ENCODE data around the gene SCRT2. TPM values are rescaled to one million over a fixed set of nuclear protein-coding genes. Genes with fewer than 3 reads are reported as not detected.
"Not testable (repeated sequence)": the region's sequence is repeated elsewhere in the genome, so short reads cannot be mapped to it uniquely, and the experiment has no call there.

Gene SCRT2
- polyA plus RNA-seq, 1 of the 3 experiments (the other 2 are of a cell fraction) = not detected

- peaks cover 24% of the 10 kb centered on the region for H3F3A ChIP-seq (replicated peaks; ENCODE audit: insufficient read depth)
- H3K79me2 ChIP-seq (ENCODE audit: insufficient read depth) = peaks cover 10% of the 10 kb centered on the region; the same call in 1 of the 2 replicates
- CTCF ChIA-PET = interaction anchor here (0.6 to 7.8 kb wide), 63 partner anchors 9 to 289 kb away, joined by 3 to 150 read pairs (median 6); partner anchors contain the start of genes CSNK2A1, SCRT2 and TCF15
- peaks cover 0 to 3% of the 10 kb centered on the region in 2 experiments; a peak in 1 of 4 replicates for H3K4me1 ChIP-seq (ENCODE audit: control insufficient read depth in 1 of 2, insufficient read depth in 2 of 2, low read depth in 1 of 2, low read length in 1 of 2)
- peaks cover 15% of the 10 kb centered on the region; the same call in 1 of the 2 replicates for H4K20me1 ChIP-seq (ENCODE audit: insufficient read depth)
- no peaks in the 10 kb centered on the region for H3K9me2 ChIP-seq
- peaks cover 20 to 30% of the 10 kb centered on the region in 2 experiments for H3K36me3 ChIP-seq (replicated peaks in 1 of 2; ENCODE audit: control insufficient read depth in 1 of 2, insufficient read depth in 2 of 2, low read length in 1 of 2)
- H3K27me3 ChIP-seq (ENCODE audit: insufficient read depth) = no peaks in the 10 kb centered on the region
- H3K9me3 ChIP-seq = no peaks in the 10 kb centered on the region
- no peak overlapping the region for H3K4me2 ChIP-seq
- no peak for DNase-seq
- TF ChIP-seq MAX (IDR thresholded peaks at IDR 0.05; ENCODE audit: low read depth) (no peak), RFX5 (IDR thresholded peaks at IDR 0.05; ENCODE audit: low read length) (no peak), RXRA (IDR thresholded peaks at IDR 0.05; ENCODE audit: borderline replicate concordance, low read depth) (no peak), YY1 (IDR thresholded peaks at IDR 0.05; ENCODE audit: low read depth) (no peak), FOXJ3 (CRISPR knock-in tag; IDR thresholded peaks at IDR 0.05) (no peak), TCF12 (IDR thresholded peaks at IDR 0.05) (no peak), RAD21 (IDR thresholded peaks at IDR 0.05; ENCODE audit: low read length) (no peak)
- H3K27ac ChIP-seq (ENCODE audit: low read depth in 2 of 2, low read length in 1 of 2) = no peak overlapping the region
- 81% methylated on average over 11 of the region's 11 CpGs for WGBS (ENCODE audit: low lambda C conversion rate)
- H3K9ac ChIP-seq = no peak overlapping the region
- H2AFZ ChIP-seq (ENCODE audit: low read depth) = no peak overlapping the region
- POLR2A ChIA-PET = interaction anchor here (0.9 to 1.1 kb wide), 3 partner anchors 84 to 102 kb away, joined by 3 read pairs; no protein-coding TSS in a partner anchor
- H3K4me3 ChIP-seq (ENCODE audit: low read depth in 2 of 2, low read length in 1 of 2) = no peak overlapping the region
Measured at GRCh38 chr20:644692-645317, 30.8 kb downstream of the SCRT2 start.

GRCh38 chr20:642398-643174 lies 33.0 kb downstream of the SCRT2 start:
- Histone ChIP-seq H3K79me2 (ENCODE audit: insufficient read depth) (no peaks in the 10 kb centered on the region), H4K20me1 (ENCODE audit: insufficient read depth) (peaks cover 12% of the 10 kb centered on the region; the same call in 1 of the 2 replicates), H3K27ac (ENCODE audit: low read depth in 2 of 2, low read length in 1 of 2) (no peak overlapping the region), H3K27me3 (ENCODE audit: insufficient read depth) (no peaks in the 10 kb centered on the region), H3K4me3 (ENCODE audit: low read depth in 2 of 2, low read length in 1 of 2) (peak overlapping the region in 1 of 2 experiments; percentile 34; a peak in 2 of 4 replicates), H3F3A (replicated peaks; ENCODE audit: insufficient read depth) (peaks cover 24% of the 10 kb centered on the region), H3K36me3 (replicated peaks in 1 of 2; ENCODE audit: control insufficient read depth in 1 of 2, insufficient read depth in 2 of 2, low read length in 1 of 2) (peaks cover 2 to 13% of the 10 kb centered on the region in 2 experiments), H3K9me2 (no peaks in the 10 kb centered on the region), H3K4me2 (no peak overlapping the region), H3K9me3 (no peaks in the 10 kb centered on the region), H3K9ac (no peak overlapping the region), H2AFZ (ENCODE audit: low read depth) (no peak overlapping the region), H3K4me1 (ENCODE audit: control insufficient read depth in 1 of 2, insufficient read depth in 2 of 2, low read depth in 1 of 2, low read length in 1 of 2) (peaks cover 0 to 3% of the 10 kb centered on the region in 2 experiments; a peak in 1 of 4 replicates)
- DNase-seq = peak; percentile 86
- 50% methylated on average over 23 of the region's 57 CpGs for WGBS (ENCODE audit: low lambda C conversion rate)
- TF ChIP-seq SMC3 (IDR thresholded peaks at IDR 0.05; ENCODE audit: low read depth, low read length) (no peak), YY1 (IDR thresholded peaks at IDR 0.05; ENCODE audit: low read depth) (no peak), RAD21 (IDR thresholded peaks at IDR 0.05; ENCODE audit: low read length) (no peak), CHD2 (IDR thresholded peaks at IDR 0.05; ENCODE audit: low read length, partially characterized antibody) (no peak), RXRA (IDR thresholded peaks at IDR 0.05; ENCODE audit: borderline replicate concordance, low read depth) (no peak)
- ChIA-PET POLR2A (no interaction called here), CTCF (interaction anchor here (0.7 to 7.8 kb wide), 3 partner anchors 85 to 98 kb away, joined by 3 to 62 read pairs (median 8); no protein-coding TSS in a partner anchor)

GRCh38 chr20:642013-642397 lies 33.6 kb downstream of the SCRT2 start:
- H3K27me3 ChIP-seq (ENCODE audit: insufficient read depth); POLR2A ChIA-PET; H3K9me3 ChIP-seq; H3K27ac ChIP-seq (ENCODE audit: low read depth in 2 of 2, low read length in 1 of 2); H3K9me2 ChIP-seq; H3K36me3 ChIP-seq (replicated peaks in 1 of 2; ENCODE audit: control insufficient read depth in 1 of 2, insufficient read depth in 2 of 2, low read length in 1 of 2); H3K4me1 ChIP-seq (ENCODE audit: control insufficient read depth in 1 of 2, insufficient read depth in 2 of 2, low read depth in 1 of 2, low read length in 1 of 2); H3K4me3 ChIP-seq (ENCODE audit: low read depth in 2 of 2, low read length in 1 of 2); DNase-seq; H3K79me2 ChIP-seq (ENCODE audit: insufficient read depth); H2AFZ ChIP-seq (ENCODE audit: low read depth); H3K9ac ChIP-seq; H3K4me2 ChIP-seq; H4K20me1 ChIP-seq (ENCODE audit: insufficient read depth): not testable (repeated sequence)
- peaks cover 19% of the 10 kb centered on the region for H3F3A ChIP-seq (replicated peaks; ENCODE audit: insufficient read depth)
- 0% methylated on average over 2 of the region's 13 CpGs for WGBS (ENCODE audit: low lambda C conversion rate)
- CTCF ChIA-PET = interaction anchor here (0.7 to 7.8 kb wide), 4 partner anchors 80 to 98 kb away, joined by 3 to 62 read pairs (median 7); no protein-coding TSS in a partner anchor

Data from SK-N-SH (cell line).